HepG2 (cell line): Measurements from ENCODE around the gene KRTAP10-8. TPM values are rescaled to one million over a fixed set of nuclear protein-coding genes. Genes with fewer than 3 reads are reported as not detected.

Source experiments
- ADNP ChIP-seq: sonication (generic); formaldehyde crosslinking; IDR thresholded peaks from 2 replicates; pipeline ENCODE4 v1.4.0; 2020; ENCODE audit warnings: missing genetic modification reagents
- HOXD1 ChIP-seq: sonication (generic); formaldehyde crosslinking; IDR thresholded peaks from 2 replicates; pipeline ENCODE4 v1.5.0; 2020; ENCODE audit warnings: missing genetic modification reagents
- MEF2D ChIP-seq: sonication (generic); formaldehyde crosslinking; IDR thresholded peaks from 2 replicates; pipeline ENCODE4 v1.5.1; 2020; ENCODE audit warnings: mild to moderate bottlenecking, missing genetic modification reagents
- POLR2AphosphoS2 ChIP-seq: IDR thresholded peaks from 2 replicates; pipeline ENCODE4 v1.6.1; 2011; ENCODE audit warnings: low read depth, low read length, improper control_type of control experiment
- SMAD3 ChIP-seq: sonication (generic); formaldehyde crosslinking; IDR thresholded peaks from 2 replicates; pipeline ENCODE4 v1.4.0; 2020; ENCODE audit warnings: missing genetic modification reagents
- SUZ12 ChIP-seq: fragments of 150-350 bp; IDR thresholded peaks from 2 replicates; pipeline ENCODE4 v1.6.1; 2014; ENCODE audit warnings: low read depth, low read length
- ZIK1 ChIP-seq: sonication (generic); formaldehyde crosslinking; IDR thresholded peaks from 2 replicates; pipeline ENCODE4 v1.5.0; 2020; ENCODE audit warnings: mild to moderate bottlenecking, low read depth, missing genetic modification reagents, borderline replicate concordance
- ZNF512B ChIP-seq: sonication (generic); formaldehyde crosslinking; IDR thresholded peaks from 2 replicates; pipeline ENCODE4 v1.5.1; 2020; ENCODE audit warnings: missing genetic modification reagents, mild to moderate bottlenecking, borderline replicate concordance
- polyA plus RNA-seq, 8 experiments: library from polyadenylated mRNA; depleted of rRNA in 3 of 8; stranded (reverse) in 7 of 8; unstranded in 1 of 8; fragments of >200 nt; fragmentation: Illumina TruSeq in 4 of 8; extraction: Trizol in 4 of 8; gene quantifications; 2 replicates each; pipeline versions ENCODE4 v1.2.1 to v1.2.3, GENCODE V29; 2011 to 2016; ENCODE audit warnings: low read depth in 4 of 8, missing spikeins in 1 of 8, mixed read lengths in 1 of 8; ENCODE audit not compliant: insufficient read depth in 1 of 8
- total RNA-seq, 5 experiments: library from RNA; depleted of rRNA; stranded (reverse); fragments of >200 nt; fragmentation: Illumina TruSeq; extraction: Trizol; gene quantifications; 2 replicates each; pipeline ENCODE4 v1.2.3, GENCODE V29; 2016; ENCODE audit warnings: low read depth in 1 of 5
- TF ChIP-seq, protein P1 (sequence below): sonication (generic); formaldehyde crosslinking; IDR thresholded peaks from 2 replicates; pipeline ENCODE4 v1.4.0; 2020; ENCODE audit warnings: mild to moderate bottlenecking, missing genetic modification reagents
- TF ChIP-seq, protein P2 (sequence below): IDR thresholded peaks from 2 replicates; pipeline ENCODE4 v1.6.1; 2016; ENCODE audit warnings: missing compliant biosample characterization, missing genetic modification reagents, borderline replicate concordance
- TF ChIP-seq, protein P3 (sequence below): sonication (generic); formaldehyde crosslinking; IDR thresholded peaks from 2 replicates; pipeline ENCODE4 v1.4.0; 2020; ENCODE audit warnings: missing genetic modification reagents
- TF ChIP-seq, protein P4 (sequence below): IDR thresholded peaks from 2 replicates; pipeline ENCODE4 v1.6.1; 2016; ENCODE audit warnings: missing biosample characterization, missing genetic modification reagents, low read depth

Gene KRTAP10-8
- total and polyA plus RNA-seq, 2 of the 13 experiments (the other 11 are each of a cell fraction or from before 2014, with no cell fraction given): not detected

- TF ChIP-seq, protein P1, sequence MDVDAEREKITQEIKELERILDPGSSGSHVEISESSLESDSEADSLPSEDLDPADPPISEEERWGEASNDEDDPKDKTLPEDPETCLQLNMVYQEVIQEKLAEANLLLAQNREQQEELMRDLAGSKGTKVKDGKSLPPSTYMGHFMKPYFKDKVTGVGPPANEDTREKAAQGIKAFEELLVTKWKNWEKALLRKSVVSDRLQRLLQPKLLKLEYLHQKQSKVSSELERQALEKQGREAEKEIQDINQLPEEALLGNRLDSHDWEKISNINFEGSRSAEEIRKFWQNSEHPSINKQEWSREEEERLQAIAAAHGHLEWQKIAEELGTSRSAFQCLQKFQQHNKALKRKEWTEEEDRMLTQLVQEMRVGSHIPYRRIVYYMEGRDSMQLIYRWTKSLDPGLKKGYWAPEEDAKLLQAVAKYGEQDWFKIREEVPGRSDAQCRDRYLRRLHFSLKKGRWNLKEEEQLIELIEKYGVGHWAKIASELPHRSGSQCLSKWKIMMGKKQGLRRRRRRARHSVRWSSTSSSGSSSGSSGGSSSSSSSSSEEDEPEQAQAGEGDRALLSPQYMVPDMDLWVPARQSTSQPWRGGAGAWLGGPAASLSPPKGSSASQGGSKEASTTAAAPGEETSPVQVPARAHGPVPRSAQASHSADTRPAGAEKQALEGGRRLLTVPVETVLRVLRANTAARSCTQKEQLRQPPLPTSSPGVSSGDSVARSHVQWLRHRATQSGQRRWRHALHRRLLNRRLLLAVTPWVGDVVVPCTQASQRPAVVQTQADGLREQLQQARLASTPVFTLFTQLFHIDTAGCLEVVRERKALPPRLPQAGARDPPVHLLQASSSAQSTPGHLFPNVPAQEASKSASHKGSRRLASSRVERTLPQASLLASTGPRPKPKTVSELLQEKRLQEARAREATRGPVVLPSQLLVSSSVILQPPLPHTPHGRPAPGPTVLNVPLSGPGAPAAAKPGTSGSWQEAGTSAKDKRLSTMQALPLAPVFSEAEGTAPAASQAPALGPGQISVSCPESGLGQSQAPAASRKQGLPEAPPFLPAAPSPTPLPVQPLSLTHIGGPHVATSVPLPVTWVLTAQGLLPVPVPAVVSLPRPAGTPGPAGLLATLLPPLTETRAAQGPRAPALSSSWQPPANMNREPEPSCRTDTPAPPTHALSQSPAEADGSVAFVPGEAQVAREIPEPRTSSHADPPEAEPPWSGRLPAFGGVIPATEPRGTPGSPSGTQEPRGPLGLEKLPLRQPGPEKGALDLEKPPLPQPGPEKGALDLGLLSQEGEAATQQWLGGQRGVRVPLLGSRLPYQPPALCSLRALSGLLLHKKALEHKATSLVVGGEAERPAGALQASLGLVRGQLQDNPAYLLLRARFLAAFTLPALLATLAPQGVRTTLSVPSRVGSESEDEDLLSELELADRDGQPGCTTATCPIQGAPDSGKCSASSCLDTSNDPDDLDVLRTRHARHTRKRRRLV (CRISPR knock-in tag): peak; percentile 34; the same call in 1 of the 2 replicates
- TF ChIP-seq SUZ12 (no peak), ZIK1 (CRISPR knock-in tag) (no peak; the same call in 1 of the 2 replicates), ZNF512B (no peak; the same call in 1 of the 2 replicates), SMAD3 (CRISPR knock-in tag) (no peak), HOXD1 (CRISPR knock-in tag) (no peak), ADNP (CRISPR knock-in tag) (no peak), MEF2D (CRISPR knock-in tag) (peak; percentile 89), POLR2AphosphoS2 (no peak)
- TF ChIP-seq, protein P2, sequence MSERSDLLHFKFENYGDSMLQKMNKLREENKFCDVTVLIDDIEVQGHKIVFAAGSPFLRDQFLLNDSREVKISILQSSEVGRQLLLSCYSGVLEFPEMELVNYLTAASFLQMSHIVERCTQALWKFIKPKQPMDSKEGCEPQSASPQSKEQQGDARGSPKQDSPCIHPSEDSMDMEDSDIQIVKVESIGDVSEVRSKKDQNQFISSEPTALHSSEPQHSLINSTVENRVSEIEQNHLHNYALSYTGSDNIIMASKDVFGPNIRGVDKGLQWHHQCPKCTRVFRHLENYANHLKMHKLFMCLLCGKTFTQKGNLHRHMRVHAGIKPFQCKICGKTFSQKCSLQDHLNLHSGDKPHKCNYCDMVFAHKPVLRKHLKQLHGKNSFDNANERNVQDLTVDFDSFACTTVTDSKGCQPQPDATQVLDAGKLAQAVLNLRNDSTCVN (CRISPR knock-in tag): peak; percentile 56; the same call in 1 of the 2 replicates
- TF ChIP-seq, protein P3, sequence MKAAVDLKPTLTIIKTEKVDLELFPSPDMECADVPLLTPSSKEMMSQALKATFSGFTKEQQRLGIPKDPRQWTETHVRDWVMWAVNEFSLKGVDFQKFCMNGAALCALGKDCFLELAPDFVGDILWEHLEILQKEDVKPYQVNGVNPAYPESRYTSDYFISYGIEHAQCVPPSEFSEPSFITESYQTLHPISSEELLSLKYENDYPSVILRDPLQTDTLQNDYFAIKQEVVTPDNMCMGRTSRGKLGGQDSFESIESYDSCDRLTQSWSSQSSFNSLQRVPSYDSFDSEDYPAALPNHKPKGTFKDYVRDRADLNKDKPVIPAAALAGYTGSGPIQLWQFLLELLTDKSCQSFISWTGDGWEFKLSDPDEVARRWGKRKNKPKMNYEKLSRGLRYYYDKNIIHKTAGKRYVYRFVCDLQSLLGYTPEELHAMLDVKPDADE (CRISPR knock-in tag): 0 out of 2 replicates have a peak, but pooled peaks have one; percentile 24
- TF ChIP-seq, protein P4, sequence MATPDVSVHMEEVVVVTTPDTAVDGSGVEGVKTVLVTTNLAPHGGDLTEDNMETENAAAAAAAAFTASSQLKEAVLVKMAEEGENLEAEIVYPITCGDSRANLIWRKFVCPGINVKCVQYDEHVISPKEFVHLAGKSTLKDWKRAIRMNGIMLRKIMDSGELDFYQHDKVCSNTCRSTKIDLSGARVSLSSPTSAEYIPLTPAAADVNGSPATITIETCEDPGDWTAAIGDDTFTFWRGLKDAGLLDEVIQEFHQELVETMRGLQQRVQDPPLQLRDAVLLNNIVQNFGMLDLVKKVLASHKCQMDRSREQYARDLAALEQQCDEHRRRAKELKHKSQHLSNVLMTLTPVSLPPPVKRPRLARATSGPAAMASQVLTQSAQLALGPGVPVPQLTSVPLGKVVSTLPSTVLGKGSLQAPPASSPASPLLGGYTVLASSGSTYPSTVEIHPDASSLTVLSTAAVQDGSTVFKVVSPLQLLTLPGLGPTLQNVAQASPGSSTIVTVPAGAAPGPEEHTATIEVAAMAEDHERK: no peak
Observed at GRCh38 chr21:44593598-44594405, 18.1 kb upstream of the KRTAP10-8 start (continued).
